ENCODE measurements around the gene ATP6V1B1.

Gene ATP6V1B1

DNA sequence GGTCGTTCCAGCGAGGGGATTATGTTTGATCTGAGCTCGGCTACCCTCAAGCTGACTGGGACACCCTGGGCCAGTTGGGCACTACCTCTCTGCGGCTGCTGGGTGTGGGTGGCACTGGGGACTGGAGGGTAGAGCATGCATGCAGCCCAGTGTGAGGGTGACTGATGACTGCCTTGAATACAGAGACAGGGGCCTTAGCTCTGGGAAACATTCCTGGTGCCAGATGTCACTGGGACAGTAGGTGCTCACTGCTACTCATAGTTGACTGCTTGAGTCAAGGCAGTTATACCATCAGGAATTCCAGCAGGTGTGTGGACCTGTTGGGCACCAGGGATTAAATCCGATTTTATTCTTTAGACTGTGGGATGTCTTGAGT lies 33.6 kb upstream of the ATP6V1B1 start:
- DNase-seq, result no peak

DNA sequence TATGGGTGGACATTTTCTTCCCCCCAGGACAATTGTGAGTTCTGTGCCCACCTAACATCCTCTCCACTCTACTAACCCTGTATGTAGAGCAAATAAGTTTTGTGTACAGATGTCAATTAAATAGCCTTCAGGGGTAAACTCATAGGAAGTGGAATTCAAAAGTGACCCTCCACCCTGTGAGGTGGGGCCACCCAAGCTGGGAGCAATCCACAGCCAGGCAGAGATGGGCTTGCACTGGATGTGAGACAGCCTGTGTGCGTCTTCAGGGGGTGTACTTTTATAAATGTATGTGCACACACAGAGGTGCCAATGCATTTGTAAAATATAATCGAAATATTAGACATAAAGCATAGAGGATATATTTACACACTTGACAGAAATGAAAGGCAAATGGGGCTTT lies 33.1 kb upstream of the ATP6V1B1 start:
- DNase-seq, result no peak

DNA sequence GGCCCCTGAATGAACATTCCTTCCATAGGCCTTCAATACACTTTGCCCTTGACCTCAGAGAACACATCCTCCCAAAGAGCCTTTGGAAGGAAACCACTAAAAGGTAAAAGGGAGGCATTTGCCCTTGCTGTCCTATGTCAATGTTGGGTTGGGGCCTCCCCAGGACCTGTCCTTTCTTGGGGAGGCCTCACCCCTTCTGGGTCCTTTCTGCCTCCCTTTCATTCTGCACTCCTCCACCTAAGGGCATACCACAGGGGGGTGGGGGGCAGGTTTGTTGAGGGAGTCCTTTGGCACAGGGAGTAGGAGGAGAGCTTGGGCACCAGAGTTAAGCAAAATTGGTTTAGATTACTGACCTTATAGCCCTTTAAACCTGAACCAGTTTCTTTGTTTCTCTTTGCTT lies 32.5 kb upstream of the ATP6V1B1 start:
- no peak for DNase-seq

DNA sequence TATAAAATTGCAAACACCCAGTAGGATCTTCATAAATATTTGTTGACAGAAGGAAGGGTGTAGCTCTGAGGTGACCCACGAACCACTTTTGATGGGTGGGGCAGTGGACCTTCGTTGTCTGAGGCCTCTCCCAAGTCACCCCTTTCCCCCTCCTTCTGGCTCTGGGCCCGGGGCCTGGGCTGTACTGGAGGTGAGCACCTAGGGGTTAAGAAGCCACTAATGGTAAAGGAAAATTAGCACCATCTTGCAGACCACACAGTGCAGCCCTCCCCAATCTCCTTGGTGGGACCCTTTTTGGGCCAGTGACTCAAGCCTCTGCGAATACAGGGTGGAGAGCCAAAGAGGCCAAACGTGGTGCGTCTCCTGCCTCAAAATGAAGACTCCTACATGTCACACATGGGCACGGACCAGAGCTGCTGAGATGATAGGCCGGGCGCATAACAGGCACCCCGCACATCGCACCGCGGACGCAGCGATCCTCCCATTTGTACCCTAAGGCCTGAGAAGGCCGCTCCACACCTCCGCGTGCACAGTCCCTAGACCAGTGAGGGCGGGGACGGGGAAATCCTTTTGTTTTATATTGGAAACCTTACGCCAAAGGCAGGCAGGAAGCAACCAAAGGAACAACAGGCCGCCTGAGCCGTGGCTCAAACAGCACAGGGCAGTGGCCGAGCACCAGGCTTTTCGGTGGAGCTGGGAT lies 31.9 kb upstream of the ATP6V1B1 start:
- no peak for DNase-seq

DNA sequence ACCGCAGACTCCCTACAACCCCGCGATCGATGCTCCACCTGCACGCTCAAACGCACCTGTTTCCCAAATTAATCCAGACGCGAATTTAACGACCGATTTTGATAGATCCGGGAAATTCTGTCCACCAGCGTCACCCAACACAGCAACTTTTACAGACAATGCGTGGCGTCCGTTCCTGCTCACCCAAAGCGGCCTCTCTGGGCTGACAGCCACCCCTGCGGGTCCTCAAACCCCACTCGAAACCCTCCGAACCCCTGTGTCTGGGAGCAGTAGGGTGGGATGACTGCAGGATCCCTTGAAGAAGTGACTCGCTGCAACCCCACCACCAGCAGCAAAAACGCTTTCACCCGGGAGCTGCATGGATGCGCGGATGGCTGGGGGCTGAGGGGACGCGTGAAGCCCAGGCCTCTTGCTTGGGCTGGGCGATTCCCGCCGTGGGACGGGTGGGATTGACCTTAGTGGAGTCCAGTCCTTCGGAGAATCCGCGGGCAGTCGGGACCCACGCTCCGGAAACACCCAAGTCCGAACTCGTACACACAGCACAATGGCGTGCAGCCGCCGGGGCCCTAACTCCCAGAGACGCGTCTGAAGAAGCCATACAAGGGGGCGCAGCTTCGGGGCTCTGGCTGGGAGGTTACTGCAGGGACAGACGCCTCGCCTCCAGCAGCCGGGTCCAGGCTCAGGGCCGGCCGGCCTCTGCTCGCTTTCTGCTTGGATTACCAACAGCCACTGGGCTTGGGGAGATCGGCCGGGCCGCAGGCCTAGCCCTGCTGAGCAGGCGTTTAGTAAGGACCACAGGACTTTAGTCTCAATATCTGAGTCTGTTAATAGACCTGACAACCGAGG lies 31.1 kb upstream of the ATP6V1B1 start:
- DNase-seq, result no peak

DNA sequence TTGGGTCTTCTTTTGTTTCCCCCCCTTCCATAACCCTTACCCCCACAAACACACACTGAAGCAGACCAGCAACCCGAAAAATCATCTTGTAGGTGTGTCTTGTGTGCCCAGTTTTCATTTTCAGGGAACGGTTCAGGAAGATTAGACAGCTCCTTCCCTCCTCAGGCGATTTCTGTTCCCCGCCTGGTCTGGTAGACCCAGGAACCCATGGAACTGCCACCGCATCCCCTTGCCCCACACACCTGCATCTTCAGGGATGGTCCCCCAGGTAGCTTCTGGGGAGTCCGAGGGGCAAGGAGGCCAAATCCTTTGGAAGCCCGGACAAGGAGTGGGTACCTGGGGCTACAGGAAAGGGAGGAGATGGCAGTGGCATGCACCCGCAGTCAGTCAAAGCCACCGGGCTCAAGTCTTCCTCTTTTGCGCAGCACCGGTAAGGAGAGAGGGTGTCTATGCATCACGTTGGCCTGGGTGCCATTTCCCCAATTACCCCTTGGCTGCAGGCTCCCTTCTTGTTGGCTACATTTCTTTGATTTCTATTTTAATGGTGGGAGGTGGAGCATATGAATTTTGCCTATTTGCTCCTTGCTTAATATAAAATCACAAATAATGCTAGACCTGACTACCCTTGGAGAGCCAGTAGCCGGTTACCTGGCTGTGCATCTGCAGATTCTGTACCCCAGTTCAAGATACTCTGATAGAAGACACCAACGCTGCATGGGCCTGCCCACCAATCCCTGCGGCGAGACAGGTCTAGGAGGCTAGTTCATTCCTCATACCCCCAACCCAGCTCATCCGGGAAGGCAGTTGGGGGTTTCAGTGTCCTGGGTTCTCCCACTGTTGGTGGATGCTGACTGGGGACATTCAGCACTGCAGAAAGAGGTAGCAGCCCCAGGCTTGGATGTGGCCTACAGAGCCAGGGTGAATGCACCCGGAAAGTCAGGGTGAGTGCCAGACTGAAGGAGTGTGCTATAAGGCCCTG lies 30.0 kb upstream of the ATP6V1B1 start:
- peak in 2 of 4 experiments; percentile 36 to 46 for DNase-seq

DNA sequence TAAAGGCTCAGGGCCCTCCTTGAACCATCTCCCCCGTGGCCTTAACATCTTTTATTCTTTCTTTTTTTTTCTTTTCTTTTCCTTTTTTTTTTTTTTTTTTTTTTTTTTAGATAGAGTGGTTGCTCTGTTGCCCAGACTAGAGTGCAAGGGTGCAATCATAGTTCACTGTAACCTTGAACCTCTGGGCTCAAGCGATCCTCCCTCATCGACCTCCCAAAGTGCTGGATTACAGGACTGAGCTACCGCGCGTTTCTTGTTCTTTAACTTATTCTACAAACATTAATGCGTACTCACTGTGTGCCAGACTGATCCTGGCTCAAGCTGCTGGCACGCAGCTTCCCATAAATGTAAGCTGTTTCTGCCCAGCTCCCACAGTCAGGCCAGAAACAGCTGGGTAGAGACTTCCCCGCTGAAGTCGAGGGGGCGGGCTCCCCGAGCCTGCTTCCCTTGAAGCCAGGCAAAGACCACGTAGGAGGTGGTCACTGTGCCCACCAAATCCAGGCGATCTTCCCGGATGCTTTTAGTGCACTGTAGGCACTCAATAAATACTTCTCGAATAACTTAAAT lies 29.2 kb upstream of the ATP6V1B1 start:
- DNase-seq, result peak; percentile 52 to 76 (median 73)

DNA sequence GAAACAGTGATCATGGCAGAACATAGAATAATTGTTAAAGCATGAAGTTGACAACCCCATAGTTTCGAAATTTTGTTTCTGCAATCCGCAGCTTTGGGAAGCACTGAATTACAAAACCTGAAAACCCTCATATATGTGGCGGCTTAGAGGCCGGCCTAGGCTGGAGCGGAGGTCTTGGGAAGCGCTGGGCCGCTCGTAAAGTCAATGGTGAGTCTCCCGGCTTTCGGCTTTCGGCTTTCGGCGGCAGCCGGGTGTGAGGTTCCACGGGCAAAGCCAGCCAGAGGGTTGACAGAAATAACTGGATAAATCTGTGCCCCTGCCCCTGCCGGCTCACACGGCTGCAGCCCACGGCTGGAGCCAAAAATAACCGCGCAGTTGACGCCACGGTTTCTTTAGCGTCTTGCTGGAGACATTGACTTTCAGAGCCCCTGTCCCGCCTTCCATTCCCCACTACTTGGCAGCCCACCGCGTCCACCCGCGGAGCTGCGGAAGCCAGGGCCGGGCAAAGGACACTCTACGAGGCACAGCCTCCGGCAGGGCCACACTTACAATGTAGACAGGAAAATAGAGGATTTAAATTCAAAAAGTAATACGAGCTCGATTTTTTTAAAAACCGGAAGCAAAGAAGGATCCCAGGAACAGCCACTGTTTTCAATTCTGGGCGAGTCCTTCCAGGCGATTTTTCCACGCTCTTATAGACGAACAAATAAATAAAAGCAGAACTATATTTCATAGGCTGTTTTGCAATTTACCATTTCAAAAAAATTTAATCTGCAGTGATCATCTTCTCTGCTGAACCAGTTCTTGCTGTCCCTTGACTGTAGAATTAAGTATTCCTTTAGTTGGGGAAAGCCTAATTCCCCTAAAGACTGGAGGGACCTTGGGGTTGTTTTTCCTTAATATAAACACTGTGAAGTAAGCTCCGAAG lies 28.3 kb upstream of the ATP6V1B1 start:
- DNase-seq, result peak; percentile 64 to 83 (median 76)

DNA sequence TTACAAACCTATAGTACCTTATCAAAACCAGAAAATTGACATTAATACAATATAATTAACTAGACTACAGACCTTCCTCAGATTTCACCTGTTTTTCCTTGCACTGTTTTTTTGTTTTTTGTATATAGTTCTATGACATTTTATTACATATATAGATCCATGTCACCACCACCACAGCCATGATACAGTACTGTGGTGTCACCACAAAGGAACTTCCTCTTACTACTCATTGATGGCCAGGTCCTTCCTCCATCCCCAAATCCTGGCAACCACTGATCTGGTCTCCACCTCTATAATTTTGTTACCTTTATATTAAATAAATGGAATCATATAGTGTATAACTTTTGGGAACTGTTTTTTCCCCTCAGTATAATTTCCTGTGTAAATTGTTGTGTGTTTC lies 19.4 kb upstream of the ATP6V1B1 start:
- DNase-seq, result peak in 1 of 4 experiments; percentile 19

DNA sequence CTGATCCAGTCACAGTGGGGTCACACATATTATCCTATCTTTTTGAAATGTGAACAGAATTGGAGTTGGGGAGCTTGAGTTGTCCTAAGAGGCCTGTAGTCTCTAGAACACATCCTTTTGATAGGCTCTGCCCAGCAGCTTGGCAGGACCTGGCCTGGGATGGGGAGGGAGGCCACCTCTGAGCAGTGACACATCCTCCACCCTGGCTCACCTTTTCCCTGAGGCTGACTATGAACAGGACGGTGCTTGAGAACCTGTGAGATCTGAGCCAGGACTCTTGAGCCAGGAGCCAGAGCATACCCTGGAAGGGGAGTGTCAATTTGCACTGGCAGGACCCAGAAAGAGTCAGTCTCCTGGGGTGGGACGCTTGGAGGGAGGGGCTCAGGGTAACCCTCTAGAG lies 17.7 kb upstream of the ATP6V1B1 start:
- no peak for DNase-seq

DNA sequence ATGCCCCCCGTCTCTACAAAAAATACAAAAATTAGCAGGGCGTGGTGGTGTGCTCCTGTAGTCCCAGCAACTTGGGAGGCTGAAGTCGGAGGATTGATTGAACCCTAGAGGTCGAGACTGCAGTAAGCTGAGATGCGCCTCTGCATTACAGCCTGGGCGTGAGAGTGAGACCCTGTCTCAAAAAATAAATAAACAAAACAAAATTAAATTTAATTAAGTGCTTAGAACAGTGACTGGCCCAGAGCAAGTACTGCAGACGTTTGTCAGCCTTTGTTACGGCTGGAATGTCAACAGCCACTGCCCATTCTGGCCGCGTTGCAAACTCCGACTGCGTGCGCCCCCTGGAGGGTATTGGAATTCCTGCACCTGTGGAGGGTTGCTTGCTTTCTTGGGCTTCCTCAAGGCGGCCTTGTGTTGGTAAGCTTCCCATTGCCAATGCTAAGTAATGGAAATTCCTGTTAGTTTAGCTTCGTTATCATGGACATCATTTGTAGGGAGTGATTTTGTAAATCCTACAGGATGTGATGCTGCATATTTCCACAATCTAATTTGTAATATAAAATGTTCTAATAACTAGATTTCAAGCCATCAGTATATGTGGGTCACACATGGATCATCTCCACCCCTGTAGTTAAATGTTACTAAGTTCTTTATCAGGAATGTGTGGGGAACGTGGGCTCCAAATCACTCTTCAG lies 15.9 kb upstream of the ATP6V1B1 start:
- peak; percentile 84 to 94 (median 90) for DNase-seq

DNA sequence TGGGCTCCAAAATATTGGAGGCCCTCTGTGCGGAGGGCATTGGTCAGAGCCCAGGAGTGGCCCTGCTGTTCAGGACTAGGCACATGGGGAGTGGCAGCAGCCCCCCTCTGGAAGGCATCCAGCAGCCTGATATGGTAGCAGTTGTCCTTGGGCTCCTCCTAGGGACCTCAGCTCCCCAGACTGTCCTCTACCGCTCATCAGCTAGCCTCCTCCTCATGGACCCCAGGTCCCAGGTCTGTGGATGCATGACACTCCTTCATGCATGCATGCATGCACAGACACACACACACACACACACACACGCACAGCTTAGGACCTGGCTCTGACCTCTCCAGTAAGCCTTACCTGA lies 15.4 kb upstream of the ATP6V1B1 start:
- no peak for DNase-seq

DNA sequence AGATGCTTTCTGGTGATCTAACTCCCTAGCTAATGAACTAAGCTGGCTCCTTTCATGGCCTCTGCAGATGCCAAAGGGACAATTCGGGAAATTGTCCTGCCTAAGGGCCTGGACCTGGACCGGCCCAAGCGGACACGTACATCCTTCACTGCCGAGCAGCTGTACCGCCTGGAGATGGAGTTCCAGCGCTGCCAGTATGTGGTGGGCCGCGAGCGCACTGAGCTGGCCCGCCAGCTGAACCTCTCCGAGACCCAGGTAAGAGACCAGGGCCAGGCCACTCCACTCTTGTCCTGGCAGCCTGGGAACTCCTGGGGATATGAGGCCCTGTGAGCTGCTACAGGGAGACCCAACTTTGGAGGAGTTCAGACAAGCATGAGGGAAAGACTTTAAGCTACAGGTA lies 14.7 kb upstream of the ATP6V1B1 start:
- DNase-seq, result no peak

DNA sequence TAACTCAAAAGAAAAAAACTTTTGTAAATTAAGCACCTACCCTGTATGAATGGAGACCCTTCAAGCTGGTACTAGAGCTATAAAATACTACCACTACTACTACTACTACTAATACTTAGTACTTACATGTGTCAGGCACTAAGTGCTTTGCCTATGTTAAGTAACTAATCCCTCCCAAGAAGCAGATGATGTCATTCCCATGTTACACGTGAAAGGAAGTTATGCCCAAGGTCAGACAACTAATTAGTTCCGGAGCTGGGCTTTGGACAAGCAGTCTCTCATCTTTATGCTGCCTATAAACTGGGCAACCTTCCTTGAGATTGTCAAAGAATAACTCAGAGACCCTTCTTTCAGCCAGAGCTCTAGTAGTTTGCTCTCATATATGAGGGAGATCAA lies 13.9 kb upstream of the ATP6V1B1 start:
- peak in 2 of 4 experiments; percentile 26 to 31 for DNase-seq

DNA sequence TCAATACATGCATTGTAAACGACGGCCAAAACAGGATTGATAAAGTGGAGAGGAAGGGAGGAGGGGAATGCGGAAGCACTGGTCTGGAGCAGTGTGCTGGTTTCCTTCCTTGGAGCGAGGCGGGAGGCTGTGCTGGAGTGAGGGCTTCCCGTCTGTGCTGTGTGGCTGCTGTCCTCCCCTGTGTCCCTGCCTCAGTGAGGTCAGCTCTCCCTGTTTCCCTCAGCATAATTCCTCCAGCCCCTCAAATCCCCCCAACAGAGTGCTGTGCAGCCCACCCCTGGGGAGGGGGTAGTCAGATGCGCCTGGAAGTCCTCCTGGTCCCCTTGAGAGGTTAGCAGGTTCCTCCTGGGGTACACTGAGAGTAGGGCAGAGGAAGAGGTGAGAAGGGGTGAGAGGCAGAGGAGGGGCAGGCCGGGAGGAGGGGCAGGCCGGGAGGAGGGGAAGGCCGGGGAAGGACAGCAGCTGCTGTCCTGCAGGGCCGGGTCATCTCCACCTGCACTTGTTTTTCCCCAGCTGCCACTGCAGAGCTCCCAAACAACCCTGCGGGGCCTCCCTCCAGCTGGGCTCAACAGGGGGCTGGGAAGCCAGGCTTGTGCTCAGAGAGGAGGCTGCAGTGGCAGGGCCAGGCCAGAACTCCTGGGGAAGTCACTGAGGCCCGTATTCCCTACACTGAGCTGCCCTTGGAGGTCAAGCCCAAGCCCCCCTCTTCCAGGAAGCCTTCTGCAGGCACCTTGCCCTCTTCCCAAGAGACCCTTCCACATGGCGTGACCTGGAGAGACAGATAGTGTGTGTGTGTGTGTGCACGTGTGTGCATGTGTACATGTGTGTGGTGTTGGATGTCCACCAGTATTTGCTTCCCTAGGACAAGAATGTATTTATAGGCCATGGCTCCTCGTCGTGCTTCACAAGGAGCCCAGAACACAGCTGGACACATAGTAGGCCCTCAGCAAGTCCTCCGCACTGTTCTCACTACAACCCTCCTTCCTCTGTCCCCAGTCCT lies 13.2 kb upstream of the ATP6V1B1 start:
- no peak for DNase-seq

DNA sequence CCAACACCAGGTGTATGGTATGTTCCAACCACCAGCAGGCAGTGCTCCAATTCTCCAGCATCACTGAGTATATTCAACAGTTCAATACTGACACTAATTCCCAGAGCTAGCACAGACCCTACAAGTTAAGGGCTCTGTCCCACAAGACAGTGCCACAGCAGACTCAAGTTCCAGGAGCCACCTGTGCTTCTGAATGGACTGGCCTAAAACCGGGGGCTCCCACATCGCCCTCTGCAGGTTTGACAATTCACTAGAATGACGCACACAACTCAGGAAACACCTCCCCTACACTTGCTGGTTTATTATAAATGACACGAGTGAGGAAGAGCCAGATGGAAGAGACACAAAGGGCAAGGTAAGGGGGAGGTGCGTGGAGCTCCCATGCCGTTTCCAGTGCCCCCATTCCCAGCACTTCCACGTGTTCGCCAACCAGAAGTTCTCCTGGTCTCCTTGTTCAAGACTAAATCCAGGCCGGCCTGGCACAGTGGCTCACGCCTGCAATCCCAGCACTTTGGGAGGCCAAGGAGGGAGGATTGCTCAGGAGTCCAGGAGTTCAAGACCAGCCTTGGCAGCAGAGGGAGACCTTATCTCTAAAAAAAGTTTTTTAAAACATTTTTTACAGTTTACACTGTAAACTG lies 12.2 kb upstream of the ATP6V1B1 start:
- DNase-seq, result peak in 1 of 4 experiments; percentile 34

DNA sequence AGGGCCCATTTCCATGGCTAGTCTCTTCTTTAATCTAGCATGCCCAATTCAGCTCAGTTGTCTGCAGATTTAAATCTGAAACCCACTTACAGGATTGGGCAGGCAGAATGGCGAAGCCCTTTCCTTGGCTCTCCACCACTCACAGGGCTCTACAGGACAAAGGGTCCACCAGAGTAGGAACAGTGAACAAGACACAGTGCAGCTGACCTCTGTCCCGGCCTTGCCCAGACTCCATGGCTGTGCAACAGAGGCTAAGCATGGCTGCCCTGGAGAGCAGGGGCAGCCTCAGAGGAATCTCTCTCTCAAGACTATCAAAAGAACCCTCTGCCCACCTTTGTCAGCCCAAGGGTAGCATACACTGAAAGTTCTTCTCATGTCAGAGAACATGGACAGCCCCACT lies 9.7 kb upstream of the ATP6V1B1 start:
- DNase-seq, result no peak

DNA sequence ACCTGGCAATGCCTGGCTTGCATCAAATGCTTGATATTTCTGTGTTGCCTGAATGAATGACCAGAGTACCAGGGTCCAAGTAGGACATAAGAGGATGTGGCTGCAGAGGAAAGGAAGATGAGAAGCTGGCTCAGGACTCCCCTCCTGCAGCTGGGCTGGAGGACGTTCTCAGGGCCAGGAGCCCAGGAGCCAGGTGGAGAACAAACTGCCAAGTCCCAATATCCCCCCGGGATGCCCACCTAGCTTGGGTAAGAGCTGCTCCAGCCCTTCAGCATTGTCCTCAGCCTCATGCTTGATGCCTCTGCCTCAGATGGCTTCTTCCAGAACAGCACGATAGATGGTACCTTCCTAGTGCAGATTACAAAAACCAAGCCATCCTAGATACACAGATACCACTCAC lies 8.6 kb upstream of the ATP6V1B1 start:
- DNase-seq, result no peak

DNA sequence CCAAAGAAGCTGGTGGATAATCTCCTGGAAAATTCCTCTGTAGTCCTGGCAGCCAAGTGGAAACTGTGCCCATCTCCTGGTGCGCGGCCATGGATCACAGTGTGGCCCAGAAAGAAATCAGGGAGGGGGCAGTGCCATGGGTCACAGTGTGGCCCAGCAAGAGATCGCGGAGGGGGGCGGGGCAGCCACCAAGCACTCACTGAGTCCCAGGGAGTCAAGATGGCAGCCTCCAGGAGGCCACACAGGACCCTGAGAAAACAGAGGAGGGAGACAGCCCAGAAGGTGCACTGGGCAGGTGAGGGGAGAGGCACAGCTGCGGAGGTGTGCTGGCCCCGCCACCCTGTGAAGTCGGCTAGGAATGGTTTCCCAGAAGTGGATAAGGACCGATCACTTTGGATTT lies 8.1 kb upstream of the ATP6V1B1 start:
- no peak for DNase-seq

Data from suppressor macrophage (primary cell).